NCI-H1417 (cell line): Measurements from ENCODE around the gene STOML2.
A peak's percentile ranks its signal among the peaks of the same experiment; 100 is the strongest.
"Not testable (repeated sequence)": the region's sequence is repeated elsewhere in the genome, so short reads cannot be mapped to it uniquely, and the experiment has no call there.

Experiments used
- DNase-seq, 3 experiments: peaks; one replicate each; lab custom pipeline; 2025; lab: John Stamatoyannopoulos, UW

The STOML2 gene

GRCh38 chr9:35102769-35103659 is at the start of gene STOML2:
Gene STOML2, minus strand, starts transcription at chr9:35103131. Its CDS starts 37 bp downstream, at chr9:35103094.
- peak; percentile 89 to 95 (median 90) for DNase-seq

DNA sequence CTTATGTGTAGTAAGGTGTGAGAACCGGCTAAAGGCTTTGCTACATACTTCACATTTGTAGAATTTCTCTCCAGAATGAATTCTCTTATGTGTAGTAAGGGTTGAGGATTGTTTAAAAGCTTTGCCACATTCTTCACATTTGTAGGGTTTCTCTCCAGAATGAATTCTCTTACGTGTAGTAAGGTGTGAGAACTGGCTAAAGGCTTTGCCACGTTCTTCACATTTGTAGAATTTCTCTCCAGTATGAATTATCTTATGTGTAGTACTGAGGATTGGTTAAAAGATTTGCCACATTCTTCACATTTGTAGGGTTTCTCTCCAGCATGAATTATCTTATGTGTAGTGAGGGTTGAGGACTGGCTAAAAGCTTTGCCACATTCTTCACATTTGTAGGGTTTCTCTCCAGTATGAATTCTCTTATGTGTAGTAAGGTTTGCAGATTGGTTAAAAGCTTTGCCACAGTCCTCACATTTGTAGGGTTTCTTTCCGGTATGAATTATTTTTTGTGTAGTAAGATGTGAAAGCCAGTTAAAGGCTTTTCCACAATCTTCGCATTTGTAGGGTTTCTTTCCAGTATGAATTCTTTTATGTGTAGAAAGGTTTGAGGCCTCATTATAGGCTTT is 45.1 kb upstream of the STOML2 start:
- not testable (repeated sequence) for DNase-seq

DNA sequence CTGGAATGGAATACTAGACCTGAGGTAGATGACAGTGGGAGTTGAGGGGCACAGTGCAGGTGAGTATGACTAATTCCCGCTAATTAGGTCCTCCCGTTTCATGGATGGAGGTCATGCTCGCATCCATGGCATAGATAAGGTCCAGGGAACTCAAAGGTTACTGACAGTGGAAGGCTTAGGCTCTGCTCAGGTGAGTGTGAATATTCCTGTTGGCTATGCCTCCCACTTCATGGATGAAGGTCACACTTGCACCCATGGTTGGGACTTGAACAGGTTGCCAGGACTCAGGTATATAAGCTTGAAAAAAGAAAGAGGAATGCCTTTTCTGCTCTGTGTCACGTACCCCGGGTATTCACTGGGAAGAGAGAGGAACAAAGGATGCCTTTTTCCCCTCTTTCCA is 39.1 kb upstream of the STOML2 start:
- DNase-seq, result no peak

DNA sequence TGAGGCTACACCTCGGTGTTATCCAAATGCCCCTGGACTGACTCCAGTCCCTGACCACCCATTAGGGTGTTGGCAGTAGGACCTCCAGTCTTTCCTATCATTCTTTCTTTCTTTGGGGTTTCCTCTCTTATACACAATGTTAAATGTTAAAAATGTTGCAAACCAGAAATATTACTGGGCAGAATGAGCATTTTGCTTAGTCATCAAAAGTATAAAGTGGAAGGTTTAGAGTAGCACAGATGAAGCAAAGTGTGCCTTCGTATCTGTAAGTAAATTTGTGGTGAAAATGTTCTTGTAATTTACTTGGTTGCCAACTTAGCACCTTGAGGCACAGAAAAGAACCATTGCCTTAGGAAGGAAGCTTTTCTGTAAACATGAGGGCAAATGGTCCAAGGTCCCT is 37.2 kb upstream of the STOML2 start:
- DNase-seq, result no peak

DNA sequence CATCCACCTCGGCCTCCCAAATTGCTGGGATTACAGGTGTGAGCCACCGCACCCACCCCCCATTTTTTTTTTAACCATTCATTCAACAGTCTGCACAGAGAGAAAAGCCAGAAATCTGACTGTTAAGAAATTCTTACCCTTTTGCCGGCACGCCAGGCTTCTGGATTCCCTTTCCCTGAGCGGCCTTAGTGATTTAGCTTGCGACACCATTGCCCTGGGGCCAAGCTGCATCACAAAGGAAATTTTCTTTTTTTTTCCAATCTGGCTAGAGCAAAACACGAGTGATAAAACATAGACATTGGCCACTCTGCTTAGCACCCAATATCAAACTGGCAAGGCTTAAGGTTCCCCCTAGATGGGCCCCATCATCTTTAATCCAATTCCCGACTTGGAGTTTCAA is 33.9 kb upstream of the STOML2 start:
- no peak for DNase-seq

DNA sequence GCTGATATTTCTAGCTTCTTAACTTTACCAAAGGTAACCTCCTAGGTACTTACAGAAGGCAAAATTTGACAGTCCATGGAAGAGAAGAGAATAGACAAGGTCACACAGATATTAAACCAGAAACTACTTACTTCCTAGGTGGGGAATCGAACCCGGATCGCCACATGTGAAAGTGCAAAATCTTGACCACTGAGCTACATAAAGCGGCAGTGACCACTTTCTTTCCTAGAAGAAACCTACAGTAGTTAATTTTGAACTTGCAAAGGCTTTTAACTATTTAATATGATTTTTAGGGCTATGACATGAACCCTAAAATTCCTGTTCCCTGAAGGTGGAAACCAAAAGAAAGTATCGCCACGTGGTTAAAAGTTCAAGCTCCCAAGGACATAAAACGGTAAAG is 33.1 kb upstream of the STOML2 start:
- DNase-seq, result no peak

GRCh38 chr9:35134920-35135319 is 32.0 kb upstream of the STOML2 start:
- no peak for DNase-seq

- peak; percentile 76 to 92 (median 81) for DNase-seq
Observed at GRCh38 chr9:35116898-35117551, 14.1 kb upstream of the STOML2 start.

GRCh38 chr9:35116539-35116897 is 13.6 kb upstream of the STOML2 start:
- DNase-seq, result no peak

DNA sequence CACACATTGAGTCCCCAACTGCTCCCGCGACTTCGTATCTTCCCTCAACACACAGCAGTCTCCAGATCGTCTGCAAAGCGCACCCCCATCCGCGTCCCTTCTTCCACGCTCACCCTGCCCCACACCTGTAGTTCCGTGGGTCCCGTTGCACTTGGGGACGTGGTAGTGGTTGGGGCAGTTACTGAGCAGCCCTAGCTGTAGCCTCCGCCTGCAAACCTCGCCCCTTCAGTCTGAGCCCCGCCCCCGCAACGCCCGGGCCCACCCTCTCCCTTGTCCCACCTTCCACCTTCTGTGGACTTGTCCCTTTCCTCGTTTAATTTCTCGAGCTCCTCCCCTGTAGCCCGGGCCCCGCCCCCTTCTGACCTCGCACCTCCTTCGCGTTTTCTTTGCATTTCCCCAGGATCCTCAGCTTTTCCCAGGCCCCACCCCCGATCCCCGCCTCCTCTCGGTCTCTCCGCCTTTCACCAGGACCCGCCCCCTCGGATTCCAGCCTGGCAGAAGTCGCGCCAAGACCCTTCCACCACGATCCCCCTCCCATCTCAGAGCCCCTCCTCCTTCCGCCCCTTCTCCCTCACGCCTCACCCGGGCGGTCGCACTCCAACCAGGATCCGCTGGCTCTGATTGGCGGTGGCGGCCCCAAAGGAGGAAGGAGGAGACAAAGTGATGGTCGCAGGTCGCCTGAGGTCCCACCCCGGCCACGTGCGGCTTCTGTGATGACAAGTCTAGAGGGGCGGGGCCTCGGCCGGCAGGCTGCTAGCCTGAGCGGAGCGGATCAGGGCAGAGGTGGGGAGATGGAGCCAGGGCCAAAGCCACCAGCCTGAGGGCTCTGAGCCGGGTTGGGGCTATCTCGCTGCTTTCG is 13.0 kb upstream of the STOML2 start, which contains the start of gene ATOSB:
ATOSB (minus strand) TSS at position 183 of the 859 bp plus-strand sequence. CDS start 7,588 bp downstream, outside the sequence.
- DNase-seq, result peak; percentile 88 to 96 (median 95)

- DNase-seq, result peak in 2 of 3 experiments; percentile 20 to 42
Observed at GRCh38 chr9:35114840-35115628, 12.1 kb upstream of the STOML2 start.

DNA sequence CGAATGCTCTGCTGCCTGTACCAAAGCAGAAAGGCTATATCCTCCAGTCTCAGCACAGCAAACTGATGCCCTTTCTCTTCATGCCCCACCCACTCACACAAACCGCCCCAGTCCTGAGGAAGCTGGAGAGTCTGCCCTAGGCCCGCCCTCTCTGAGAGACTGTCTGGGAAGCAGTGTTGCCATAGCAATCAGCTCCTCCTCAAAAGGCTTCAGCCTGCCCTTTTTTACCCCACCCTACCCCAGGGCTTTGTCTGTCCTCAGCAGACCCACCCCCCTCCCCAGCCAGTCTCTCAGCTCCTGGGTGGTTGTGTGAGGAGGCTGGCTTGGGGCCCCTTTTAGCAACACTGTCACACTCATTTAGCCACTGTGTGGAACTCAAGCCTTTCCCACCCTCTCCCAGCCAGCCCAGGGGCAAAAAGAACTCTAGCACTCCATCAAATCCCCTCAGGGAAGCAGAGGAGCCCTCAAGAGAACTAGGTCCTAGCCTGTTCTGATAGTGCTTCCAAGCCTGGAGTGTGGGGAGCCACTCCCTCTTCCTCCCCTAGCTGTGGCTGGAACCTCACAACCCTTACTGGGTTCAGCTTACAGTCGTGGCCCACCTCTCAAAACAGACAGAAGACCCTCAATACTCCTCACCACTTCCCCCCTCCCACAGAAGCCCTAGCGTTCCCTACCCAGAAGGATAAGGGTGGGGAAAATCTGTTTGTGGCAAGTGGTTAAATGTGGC is 11.3 kb upstream of the STOML2 start:
- DNase-seq, result peak; percentile 60 to 79 (median 78)

- no peak for DNase-seq
Observed at GRCh38 chr9:35112257-35113020, 9.5 kb upstream of the STOML2 start.

DNA sequence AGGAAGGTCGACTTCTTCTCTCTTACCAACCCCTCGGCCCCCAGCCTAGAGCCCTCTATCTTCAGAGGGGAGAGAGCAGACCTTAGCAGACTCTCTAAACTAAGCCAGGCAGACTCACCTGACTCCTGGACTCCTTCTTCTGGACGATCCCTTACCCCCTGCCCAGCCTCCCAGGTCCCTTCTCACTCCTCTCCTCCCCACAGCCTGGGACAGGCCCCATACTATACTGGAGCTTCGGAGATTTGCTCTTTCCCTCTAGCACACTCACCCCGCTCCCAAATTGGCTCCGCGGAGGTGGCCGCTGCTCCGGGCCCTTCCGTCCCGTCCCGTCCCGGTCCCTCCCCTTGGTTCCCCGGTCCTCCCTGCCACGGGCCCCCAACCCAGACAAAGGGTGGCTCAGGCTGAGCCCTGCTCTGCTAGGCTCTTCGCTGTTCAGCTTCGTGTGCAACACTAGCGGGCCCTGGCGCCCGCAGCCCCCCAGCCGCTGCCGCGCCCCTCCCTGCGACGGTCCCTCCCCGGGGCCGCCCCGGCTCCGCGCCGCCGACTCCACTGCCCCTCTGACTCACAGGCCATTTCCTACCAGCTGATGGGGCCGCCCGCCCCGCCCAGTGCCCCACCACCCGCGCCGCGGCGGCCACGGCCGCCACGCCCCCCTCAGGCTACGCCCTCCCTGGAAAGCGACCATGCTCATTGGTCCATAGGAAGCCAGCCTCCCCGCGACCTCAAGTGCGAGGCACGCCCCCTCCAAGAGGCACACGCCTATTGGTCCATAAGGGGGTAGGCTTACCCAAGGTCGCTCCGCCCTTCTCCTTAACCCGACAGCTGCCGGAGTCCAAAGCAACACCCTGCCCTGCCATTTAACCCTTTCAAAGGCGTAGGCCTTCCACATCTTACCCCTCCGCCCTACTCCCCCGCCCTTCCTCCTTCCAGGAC is 8.3 kb upstream of the STOML2 start:
- DNase-seq, result peak; percentile 83 to 94 (median 94)

- DNase-seq, result no peak
Observed at GRCh38 chr9:35110327-35110761, 7.4 kb upstream of the STOML2 start.

DNA sequence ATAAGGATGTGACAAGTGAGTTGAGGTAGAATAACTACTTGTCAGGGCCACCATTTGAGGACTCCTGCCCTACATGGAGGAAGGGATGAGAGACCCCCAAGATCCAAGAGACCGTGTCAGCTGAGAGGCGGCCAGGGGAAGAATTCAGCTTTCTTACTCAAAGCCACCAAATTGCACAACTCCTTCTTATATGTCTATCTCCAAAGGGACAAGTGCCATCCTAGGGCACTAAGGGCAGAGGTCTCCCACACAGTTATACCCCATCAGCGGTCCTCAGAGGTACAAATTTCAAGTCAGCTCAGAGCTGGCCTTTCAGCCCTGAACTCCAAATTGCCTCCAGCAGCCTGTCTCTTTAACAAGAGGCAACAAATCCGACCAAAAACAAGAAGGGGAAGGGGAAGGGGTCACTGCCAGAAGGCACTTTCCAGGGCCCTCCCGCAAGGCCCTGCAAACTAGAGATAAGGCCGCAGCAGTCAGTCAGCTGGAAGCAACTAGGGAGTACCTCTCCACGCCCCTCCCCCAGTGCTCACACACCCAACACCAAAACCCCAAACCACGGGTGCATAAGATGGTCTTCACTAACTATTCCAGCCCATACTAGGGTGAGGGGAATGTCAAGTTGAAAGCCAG is 6.1 kb upstream of the STOML2 start:
- no peak for DNase-seq

DNA sequence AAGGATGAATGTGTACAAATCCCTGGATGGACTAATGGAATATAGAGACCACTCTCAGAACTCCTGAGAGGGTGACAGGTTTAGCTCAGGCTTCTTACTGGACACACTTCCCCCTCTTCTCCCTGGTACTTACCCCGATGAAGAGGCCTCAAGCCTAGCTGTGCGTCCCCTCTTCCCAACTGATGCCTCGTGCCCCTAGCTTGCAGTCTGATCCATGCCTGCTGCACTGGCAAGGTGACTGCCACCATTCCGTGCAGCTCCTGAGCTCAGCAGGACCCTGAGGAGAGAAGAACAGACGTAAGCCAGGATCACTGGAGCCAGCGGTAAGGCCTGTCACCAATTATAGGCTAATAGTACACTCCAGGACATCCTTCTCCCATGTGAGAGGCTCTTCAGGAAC is 5.5 kb upstream of the STOML2 start:
- DNase-seq, result no peak
